Measurements from ENCODE around the gene PTMS. TPM values are rescaled to one million over a fixed set of nuclear protein-coding genes. Genes with fewer than 3 reads are reported as not detected.

The PTMS gene
- total and polyA plus RNA-seq, 10 of the 15 experiments (the other 5 are each of a cell fraction or from before 2014, with no cell fraction given): 2.1 to 127 (median 29.8) TPM

- TF ChIP-seq HDAC6 (IDR thresholded peaks at IDR 0.05; ENCODE audit: unreplicated experiment) (no peak), CREM (IDR thresholded peaks at IDR 0.05; ENCODE audit: low read depth) (0 out of 2 replicates have a peak, but pooled peaks have one; percentile 24), MLLT1 (IDR thresholded peaks at IDR 0.05) (0 out of 2 replicates have a peak, but pooled peaks have one; percentile 47), IKZF1 (conservative IDR thresholded peaks at IDR 0.05) (peak; percentile 73), BMI1 (IDR thresholded peaks at IDR 0.05; ENCODE audit: borderline replicate concordance) (peak; percentile 97), NFXL1 (IDR thresholded peaks at IDR 0.05; ENCODE audit: borderline replicate concordance) (no peak)
Measured at GRCh38 chr12:6764011-6764828, 1.9 kb upstream of the PTMS start (continued).

GRCh38 chr12:6765048-6765633, 1.0 kb upstream of the PTMS start:
- BruUV-seq (replicated peaks): no TSS peak
- Histone ChIP-seq H4K20me1 (ENCODE audit: control insufficient read depth, insufficient read depth) (no peaks in the 10 kb centered on the region), H3K27ac (ENCODE audit: control insufficient read depth, insufficient read depth) (peak overlapping the region; percentile 65), H3K4me3 (no peak overlapping the region; the same call in 1 of the 2 replicates), H3K79me2 (ENCODE audit: control insufficient read depth, insufficient read depth, low read length) (peaks cover 16% of the 10 kb centered on the region), H3K9me3 (replicated peaks; ENCODE audit: control insufficient read depth, insufficient read depth, low read length) (no peaks in the 10 kb centered on the region), H3K4me1 (ENCODE audit: control insufficient read depth, insufficient read depth, low read length) (peaks cover 30% of the 10 kb centered on the region), H3K36me3 (ENCODE audit: control insufficient read depth in 2 of 2, insufficient read depth in 2 of 2, low read length in 1 of 2) (no peaks in the 10 kb centered on the region), H2AFZ (ENCODE audit: control insufficient read depth, low read depth, low read length) (no peak overlapping the region), H3K4me2 (ENCODE audit: control insufficient read depth, insufficient read depth) (peak overlapping the region; percentile 90), H3K27me3 (replicated peaks in 1 of 2; ENCODE audit: control insufficient read depth in 2 of 2, insufficient read depth in 2 of 2, low read length in 1 of 2) (no peaks in the 10 kb centered on the region), H3K9ac (ENCODE audit: control insufficient read depth, insufficient read depth, low read length) (no peak overlapping the region)
- peak; percentile 40; the same call in 1 of the 2 replicates for TF ChIP-seq IRF5 (IDR thresholded peaks at IDR 0.05; ENCODE audit: borderline replicate concordance)
- TF ChIP-seq ASH2L (IDR thresholded peaks at IDR 0.05; ENCODE audit: borderline replicate concordance, low read depth): no peak
- no peak for TF ChIP-seq LARP7 (IDR thresholded peaks at IDR 0.05)
- TF ChIP-seq NFYB (IDR thresholded peaks at IDR 0.05; ENCODE audit: insufficient read depth, low read depth, low read length): no peak
- no peak for FAIRE-seq
- SMC1A ChIA-PET (ENCODE audit: uncharacterized antibody, unreplicated experiment): interaction anchor here (1.6 to 4.2 kb wide), 2 partner anchors 11 to 12 kb away, joined by 14 to 39 read pairs; partner anchors contain the start of gene MLF2
- no peak for DNase-seq (ENCODE audit: low read depth, low spot score)
- in situ Hi-C loops (cut with MboI): no loop called here
- WGBS (ENCODE audit: insufficient coverage, insufficient replicate concordance, low lambda C conversion rate, missing lambda C conversion rate): 82% methylated on average over 7 of the region's 7 CpGs
- POLR2A ChIA-PET: interaction anchor here (0.5 to 3.2 kb wide), 13 partner anchors 7 to 152 kb away, joined by 3 to 60 read pairs (median 6); partner anchors contain the start of genes CD4, MLF2, USP5 and ZNF384
- no peak for ATAC-seq
- intact Hi-C loops (cut with micrococcal nuclease; ENCODE audit: unreplicated experiment): no loop called here
- CTCF ChIA-PET: interaction anchor here (0.7 to 3.5 kb wide), 5 partner anchors 11 to 71 kb away, joined by 3 to 67 read pairs (median 5); partner anchors contain the start of gene MLF2
- RAD21 ChIA-PET (ENCODE audit: unreplicated experiment): interaction anchor here (1.0 to 4.1 kb wide), 8 partner anchors 9 to 60 kb away, joined by 3 to 51 read pairs (median 8); partner anchors contain the start of genes COPS7A and MLF2
